Neural cell (in vitro differentiated cells): Measurements from ENCODE around the gene GRK3.

Source experiments
- CTCF ChIP-seq: fragments of 450-650 bp; IDR thresholded peaks from 2 replicates; pipeline ENCODE4 v1.5.1; 2014; ENCODE audit warnings: antibody characterized with exemption, mild to moderate bottlenecking, moderate library complexity; ENCODE audit not compliant: poor library complexity, severe bottlenecking
- REST ChIP-seq: IDR thresholded peaks from 2 replicates; pipeline ENCODE4 v1.6.1; 2012; ENCODE audit warnings: borderline replicate concordance

- no peak for TF ChIP-seq CTCF
- TF ChIP-seq REST: no peak
Observed at GRCh38 chr22:25766418-25766817, 201.9 kb downstream of the GRK3 start.
